ENCODE measurements around the gene PTPN6.

PTPN6 gene

DNA sequence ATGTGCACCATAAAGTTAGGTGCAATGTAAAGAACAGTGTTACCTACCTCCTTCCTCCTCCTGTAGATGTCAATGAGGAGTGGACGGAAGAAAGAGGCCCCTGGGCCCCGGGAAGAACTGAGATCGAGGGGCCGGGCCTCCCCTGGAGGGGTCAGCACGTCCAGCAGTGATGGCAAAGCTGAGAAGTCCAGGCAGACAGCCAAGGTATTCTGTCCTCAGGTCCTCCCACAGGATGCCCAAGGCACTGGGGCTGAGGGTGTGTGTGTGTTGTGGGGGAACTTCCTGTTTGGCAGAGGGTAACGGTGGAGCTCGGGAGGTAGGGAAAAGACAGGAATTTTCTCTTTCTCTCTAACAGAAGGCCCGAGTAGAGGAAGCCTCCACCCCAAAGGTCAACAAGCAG lies 17.0 kb upstream of the PTPN6 start:
- no peak for TF ChIP-seq ZFX (IDR thresholded peaks at IDR 0.05)
- TF ChIP-seq, protein P1, sequence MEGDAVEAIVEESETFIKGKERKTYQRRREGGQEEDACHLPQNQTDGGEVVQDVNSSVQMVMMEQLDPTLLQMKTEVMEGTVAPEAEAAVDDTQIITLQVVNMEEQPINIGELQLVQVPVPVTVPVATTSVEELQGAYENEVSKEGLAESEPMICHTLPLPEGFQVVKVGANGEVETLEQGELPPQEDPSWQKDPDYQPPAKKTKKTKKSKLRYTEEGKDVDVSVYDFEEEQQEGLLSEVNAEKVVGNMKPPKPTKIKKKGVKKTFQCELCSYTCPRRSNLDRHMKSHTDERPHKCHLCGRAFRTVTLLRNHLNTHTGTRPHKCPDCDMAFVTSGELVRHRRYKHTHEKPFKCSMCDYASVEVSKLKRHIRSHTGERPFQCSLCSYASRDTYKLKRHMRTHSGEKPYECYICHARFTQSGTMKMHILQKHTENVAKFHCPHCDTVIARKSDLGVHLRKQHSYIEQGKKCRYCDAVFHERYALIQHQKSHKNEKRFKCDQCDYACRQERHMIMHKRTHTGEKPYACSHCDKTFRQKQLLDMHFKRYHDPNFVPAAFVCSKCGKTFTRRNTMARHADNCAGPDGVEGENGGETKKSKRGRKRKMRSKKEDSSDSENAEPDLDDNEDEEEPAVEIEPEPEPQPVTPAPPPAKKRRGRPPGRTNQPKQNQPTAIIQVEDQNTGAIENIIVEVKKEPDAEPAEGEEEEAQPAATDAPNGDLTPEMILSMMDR (conservative IDR thresholded peaks at IDR 0.05): no peak
- peak overlapping the region; percentile 26 for H3K27ac ChIP-seq

DNA sequence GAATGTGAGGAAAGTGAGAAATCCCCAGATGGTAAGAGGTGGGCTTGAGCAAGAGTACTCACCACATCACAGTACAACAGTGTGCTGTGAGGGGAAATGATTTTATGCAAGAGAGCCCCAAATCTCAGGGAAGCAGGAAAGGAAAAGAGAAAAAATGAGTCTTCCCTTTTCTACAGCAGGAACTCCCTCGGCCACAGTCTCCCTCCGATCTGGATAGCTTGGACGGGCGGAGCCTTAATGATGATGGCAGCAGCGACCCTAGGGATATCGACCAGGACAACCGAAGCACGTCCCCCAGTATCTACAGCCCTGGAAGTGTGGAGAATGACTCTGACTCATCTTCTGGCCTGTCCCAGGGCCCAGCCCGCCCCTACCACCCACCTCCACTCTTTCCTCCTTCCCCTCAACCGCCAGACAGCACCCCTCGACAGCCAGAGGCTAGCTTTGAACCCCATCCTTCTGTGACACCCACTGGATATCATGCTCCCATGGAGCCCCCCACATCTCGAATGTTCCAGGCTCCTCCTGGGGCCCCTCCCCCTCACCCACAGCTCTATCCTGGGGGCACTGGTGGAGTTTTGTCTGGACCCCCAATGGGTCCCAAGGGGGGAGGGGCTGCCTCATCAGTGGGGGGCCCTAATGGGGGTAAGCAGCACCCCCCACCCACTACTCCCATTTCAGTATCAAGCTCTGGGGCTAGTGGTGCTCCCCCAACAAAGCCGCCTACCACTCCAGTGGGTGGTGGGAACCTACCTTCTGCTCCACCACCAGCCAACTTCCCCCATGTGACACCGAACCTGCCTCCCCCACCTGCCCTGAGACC lies 15.6 kb upstream of the PTPN6 start:
- H3K27ac ChIP-seq: no peak overlapping the region

DNA sequence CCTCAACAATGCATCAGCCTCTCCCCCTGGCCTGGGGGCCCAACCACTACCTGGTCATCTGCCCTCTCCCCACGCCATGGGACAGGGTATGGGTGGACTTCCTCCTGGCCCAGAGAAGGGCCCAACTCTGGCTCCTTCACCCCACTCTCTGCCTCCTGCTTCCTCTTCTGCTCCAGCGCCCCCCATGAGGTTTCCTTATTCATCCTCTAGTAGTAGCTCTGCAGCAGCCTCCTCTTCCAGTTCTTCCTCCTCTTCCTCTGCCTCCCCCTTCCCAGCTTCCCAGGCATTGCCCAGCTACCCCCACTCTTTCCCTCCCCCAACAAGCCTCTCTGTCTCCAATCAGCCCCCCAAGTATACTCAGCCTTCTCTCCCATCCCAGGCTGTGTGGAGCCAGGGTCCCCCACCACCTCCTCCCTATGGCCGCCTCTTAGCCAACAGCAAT lies 14.9 kb upstream of the PTPN6 start:
- TF ChIP-seq, protein P1 (conservative IDR thresholded peaks at IDR 0.05): no peak
- no peak for TF ChIP-seq ZFX (IDR thresholded peaks at IDR 0.05)
- H3K27ac ChIP-seq: peak overlapping the region; percentile 86; the same call in 1 of the 2 replicates

More for the DNA sequence above, 15.6 kb upstream of the PTPN6 start:
- TF ChIP-seq, protein P1 (conservative IDR thresholded peaks at IDR 0.05): no peak
- TF ChIP-seq ZFX (IDR thresholded peaks at IDR 0.05): no peak

DNA sequence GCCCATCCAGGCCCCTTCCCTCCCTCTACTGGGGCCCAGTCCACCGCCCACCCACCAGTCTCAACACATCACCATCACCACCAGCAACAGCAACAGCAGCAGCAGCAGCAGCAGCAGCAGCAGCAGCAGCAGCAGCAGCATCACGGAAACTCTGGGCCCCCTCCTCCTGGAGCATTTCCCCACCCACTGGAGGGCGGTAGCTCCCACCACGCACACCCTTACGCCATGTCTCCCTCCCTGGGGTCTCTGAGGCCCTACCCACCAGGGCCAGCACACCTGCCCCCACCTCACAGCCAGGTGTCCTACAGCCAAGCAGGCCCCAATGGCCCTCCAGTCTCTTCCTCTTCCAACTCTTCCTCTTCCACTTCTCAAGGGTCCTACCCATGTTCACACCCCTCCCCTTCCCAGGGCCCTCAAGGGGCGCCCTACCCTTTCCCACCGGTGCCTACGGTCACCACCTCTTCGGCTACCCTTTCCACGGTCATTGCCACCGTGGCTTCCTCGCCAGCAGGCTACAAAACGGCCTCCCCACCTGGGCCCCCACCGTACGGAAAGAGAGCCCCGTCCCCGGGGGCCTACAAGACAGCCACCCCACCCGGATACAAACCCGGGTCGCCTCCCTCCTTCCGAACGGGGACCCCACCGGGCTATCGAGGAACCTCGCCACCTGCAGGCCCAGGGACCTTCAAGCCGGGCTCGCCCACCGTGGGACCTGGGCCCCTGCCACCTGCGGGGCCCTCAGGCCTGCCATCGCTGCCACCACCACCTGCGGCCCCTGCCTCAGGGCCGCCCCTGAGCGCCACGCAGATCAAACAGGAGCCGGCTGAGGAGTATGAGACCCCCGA lies 14.3 kb upstream of the PTPN6 start:
- peak overlapping the region; percentile 86 for H3K27ac ChIP-seq
- TF ChIP-seq ZFX (IDR thresholded peaks at IDR 0.05): no peak
- TF ChIP-seq, protein P1 (conservative IDR thresholded peaks at IDR 0.05): no peak

DNA sequence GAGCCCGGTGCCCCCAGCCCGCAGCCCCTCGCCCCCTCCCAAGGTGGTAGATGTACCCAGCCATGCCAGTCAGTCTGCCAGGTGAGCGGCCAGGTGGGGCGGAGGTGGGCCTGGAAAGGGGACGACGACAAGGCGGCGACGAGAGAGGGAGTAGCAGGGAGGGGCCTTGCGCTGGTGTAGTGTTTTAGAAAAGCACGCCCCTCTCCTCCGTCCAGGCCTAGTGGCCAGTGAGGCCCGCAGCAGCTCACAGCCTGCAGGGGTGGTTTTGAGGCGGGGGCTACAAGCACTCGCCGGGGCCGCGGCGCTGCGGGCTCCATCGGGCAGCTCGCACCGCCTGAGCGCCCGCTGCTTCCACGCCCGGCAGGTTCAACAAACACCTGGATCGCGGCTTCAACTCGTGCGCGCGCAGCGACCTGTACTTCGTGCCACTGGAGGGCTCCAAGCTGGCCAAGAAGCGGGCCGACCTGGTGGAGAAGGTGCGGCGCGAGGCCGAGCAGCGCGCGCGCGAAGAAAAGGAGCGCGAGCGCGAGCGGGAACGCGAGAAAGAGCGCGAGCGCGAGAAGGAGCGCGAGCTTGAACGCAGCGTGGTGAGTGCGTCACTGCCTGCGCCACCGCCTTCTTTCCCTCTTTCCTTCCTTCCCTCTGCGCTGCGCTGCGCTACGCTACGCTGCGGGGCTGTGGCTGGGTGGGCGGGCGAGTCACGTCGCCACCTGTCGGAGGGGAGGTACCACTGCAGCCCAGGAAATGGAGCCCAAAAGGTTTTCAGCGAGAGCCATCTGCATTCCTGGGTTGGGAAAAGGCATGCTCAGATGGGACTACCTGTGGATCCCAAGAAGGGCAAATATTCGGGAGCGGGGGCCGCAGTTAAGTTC lies 13.4 kb upstream of the PTPN6 start:
- peak overlapping the region; percentile 86 for H3K27ac ChIP-seq
- peak; percentile 73; the same call in 1 of the 2 replicates for TF ChIP-seq ZFX (IDR thresholded peaks at IDR 0.05)
- TF ChIP-seq, protein P1 (conservative IDR thresholded peaks at IDR 0.05): peak; percentile 98

DNA sequence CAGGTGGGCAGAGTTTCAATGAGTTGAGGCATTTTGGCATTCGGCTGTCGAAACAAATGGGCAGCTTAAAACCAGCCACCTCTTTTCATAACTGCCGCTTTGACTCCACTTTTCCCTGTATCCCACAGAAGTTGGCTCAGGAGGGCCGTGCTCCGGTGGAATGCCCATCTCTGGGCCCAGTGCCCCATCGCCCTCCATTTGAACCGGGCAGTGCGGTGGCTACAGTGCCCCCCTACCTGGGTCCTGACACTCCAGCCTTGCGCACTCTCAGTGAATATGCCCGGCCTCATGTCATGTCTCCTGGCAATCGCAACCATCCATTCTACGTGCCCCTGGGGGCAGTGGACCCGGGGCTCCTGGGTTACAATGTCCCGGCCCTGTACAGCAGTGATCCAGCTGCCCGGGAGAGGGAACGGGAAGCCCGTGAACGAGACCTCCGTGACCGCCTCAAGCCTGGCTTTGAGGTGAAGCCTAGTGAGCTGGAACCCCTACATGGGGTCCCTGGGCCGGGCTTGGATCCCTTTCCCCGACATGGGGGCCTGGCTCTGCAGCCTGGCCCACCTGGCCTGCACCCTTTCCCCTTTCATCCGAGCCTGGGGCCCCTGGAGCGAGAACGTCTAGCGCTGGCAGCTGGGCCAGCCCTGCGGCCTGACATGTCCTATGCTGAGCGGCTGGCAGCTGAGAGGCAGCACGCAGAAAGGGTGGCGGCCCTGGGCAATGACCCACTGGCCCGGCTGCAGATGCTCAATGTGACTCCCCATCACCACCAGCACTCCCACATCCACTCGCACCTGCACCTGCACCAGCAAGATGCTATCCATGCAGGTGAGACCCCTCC lies 12.6 kb upstream of the PTPN6 start:
- no peak for TF ChIP-seq ZFX (IDR thresholded peaks at IDR 0.05)
- TF ChIP-seq, protein P1 (conservative IDR thresholded peaks at IDR 0.05): peak; percentile 32
- H3K27ac ChIP-seq: peak overlapping the region; percentile 86

Data from C4-2B (cell line).